DND-41 (cell line): Measurements from ENCODE around the gene UNCX.
"Not testable (repeated sequence)": the region's sequence is repeated elsewhere in the genome, so short reads cannot be mapped to it uniquely, and the experiment has no call there.

Experiments
- ATAC-seq: fragments of 200-7000 bp; cut with Tn5 transposase; 3 replicates; pipeline ENCODE4 v1.9.1; 2021; ENCODE audit warnings: low read depth; ENCODE audit not compliant: insufficient read depth
- DNase-seq: peaks from one replicate; pipeline ENCODE4 v3.0.0-alpha.2; 2020
- H2AFZ ChIP-seq: 2 replicates; pipeline ENCODE4 v1.6.0; 2012; ENCODE audit warnings: low read depth, low read length
- H3K27ac ChIP-seq: 2 replicates; pipeline ENCODE4 v1.5.1; 2012; ENCODE audit warnings: low read length, inconsistent platforms
- H3K27me3 ChIP-seq: fragments of 200-600 bp; sonication (generic); 2 replicates; pipeline ENCODE4 v1.6.0; 2012; ENCODE audit warnings: low read length, mild to moderate bottlenecking, inconsistent platforms; ENCODE audit not compliant: insufficient read depth, poor library complexity
- H3K36me3 ChIP-seq: 2 replicates; pipeline ENCODE4 v1.5.1; 2012; ENCODE audit warnings: low read length, inconsistent platforms; ENCODE audit not compliant: insufficient read depth
- H3K4me1 ChIP-seq: 2 replicates; pipeline ENCODE4 v1.5.1; 2012; ENCODE audit warnings: mild to moderate bottlenecking, low read length; ENCODE audit not compliant: insufficient read depth
- H3K4me2 ChIP-seq: 2 replicates; pipeline ENCODE4 v1.6.0; 2012; ENCODE audit warnings: mild to moderate bottlenecking, moderate library complexity, low read length, inconsistent platforms; ENCODE audit not compliant: insufficient read depth
- H3K4me3 ChIP-seq, 2 experiments: fragments of 200-600 bp in 1 of 2; shearing (Covaris generic) in 1 of 2; 2 replicates each; pipeline ENCODE4 v1.5.1; 2012 to 2016; ENCODE audit warnings: inconsistent platforms in 2 of 2, low read length in 2 of 2, mild to moderate bottlenecking in 2 of 2, low read depth in 1 of 2, moderate library complexity in 1 of 2
- H3K79me2 ChIP-seq: 2 replicates; pipeline ENCODE4 v1.6.0; 2012; ENCODE audit warnings: low read length, inconsistent platforms; ENCODE audit not compliant: insufficient read depth
- H3K9ac ChIP-seq: 2 replicates; pipeline ENCODE4 v1.6.0; 2012; ENCODE audit warnings: low read depth, mild to moderate bottlenecking, inconsistent platforms, low read length, moderate library complexity
- H3K9me3 ChIP-seq: 2 replicates; pipeline ENCODE4 v1.5.1; 2012; ENCODE audit warnings: low read length, moderate library complexity, mild to moderate bottlenecking, inconsistent platforms; ENCODE audit not compliant: insufficient read depth, severe bottlenecking
- H4K20me1 ChIP-seq: 2 replicates; pipeline ENCODE4 v1.6.0; 2012; ENCODE audit warnings: low read length; ENCODE audit not compliant: insufficient read depth
- EZH2 ChIP-seq: IDR thresholded peaks from 3 replicates; pipeline ENCODE4 v1.6.1; 2012; ENCODE audit warnings: borderline replicate concordance, low read depth, mild to moderate bottlenecking, moderate library complexity, low read length, inconsistent platforms; ENCODE audit not compliant: severe bottlenecking
- TF ChIP-seq, protein P1 (sequence below): IDR thresholded peaks from 2 replicates; pipeline ENCODE4 v1.5.1; 2012; ENCODE audit warnings: borderline replicate concordance, low read length, moderate library complexity, mild to moderate bottlenecking; ENCODE audit not compliant: poor library complexity, severe bottlenecking; ENCODE audit errors: extremely low read depth

UNCX gene

DNA sequence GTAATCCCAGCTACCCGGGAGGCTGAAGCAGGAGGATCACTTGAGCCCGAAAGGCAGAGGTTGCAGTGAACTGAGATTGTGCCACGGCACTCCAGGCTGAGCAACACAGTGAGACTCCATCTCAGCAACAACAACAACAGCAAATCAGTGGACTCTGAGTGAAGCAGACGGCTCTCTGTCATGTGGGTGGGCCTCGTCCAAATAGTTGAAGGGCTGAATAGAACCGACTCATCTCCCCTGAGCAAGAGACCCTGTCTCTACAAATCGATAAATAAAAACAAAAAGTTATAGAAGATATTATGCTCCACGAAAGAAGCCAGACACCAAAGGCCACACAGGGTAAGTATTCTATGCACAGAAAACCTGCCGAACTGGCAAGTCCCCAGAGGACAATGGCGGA, 45.9 kb downstream of the UNCX start:
- DNase-seq (no peak), ATAC-seq (no peak)
- Histone ChIP-seq H3K27me3 (no peaks in the 10 kb centered on the region), H3K4me2 (no peak overlapping the region), H3K9me3 (no peaks in the 10 kb centered on the region), H3K79me2 (no peaks in the 10 kb centered on the region), H3K27ac (no peak overlapping the region), H3K9ac (no peak overlapping the region), H4K20me1 (no peaks in the 10 kb centered on the region), H3K36me3 (no peaks in the 10 kb centered on the region), H3K4me1 (no peaks in the 10 kb centered on the region), H2AFZ (no peak overlapping the region), H3K4me3 (no peak overlapping the region)
- no peak for TF ChIP-seq EZH2
- TF ChIP-seq, protein P1, sequence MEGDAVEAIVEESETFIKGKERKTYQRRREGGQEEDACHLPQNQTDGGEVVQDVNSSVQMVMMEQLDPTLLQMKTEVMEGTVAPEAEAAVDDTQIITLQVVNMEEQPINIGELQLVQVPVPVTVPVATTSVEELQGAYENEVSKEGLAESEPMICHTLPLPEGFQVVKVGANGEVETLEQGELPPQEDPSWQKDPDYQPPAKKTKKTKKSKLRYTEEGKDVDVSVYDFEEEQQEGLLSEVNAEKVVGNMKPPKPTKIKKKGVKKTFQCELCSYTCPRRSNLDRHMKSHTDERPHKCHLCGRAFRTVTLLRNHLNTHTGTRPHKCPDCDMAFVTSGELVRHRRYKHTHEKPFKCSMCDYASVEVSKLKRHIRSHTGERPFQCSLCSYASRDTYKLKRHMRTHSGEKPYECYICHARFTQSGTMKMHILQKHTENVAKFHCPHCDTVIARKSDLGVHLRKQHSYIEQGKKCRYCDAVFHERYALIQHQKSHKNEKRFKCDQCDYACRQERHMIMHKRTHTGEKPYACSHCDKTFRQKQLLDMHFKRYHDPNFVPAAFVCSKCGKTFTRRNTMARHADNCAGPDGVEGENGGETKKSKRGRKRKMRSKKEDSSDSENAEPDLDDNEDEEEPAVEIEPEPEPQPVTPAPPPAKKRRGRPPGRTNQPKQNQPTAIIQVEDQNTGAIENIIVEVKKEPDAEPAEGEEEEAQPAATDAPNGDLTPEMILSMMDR, result no peak

DNA sequence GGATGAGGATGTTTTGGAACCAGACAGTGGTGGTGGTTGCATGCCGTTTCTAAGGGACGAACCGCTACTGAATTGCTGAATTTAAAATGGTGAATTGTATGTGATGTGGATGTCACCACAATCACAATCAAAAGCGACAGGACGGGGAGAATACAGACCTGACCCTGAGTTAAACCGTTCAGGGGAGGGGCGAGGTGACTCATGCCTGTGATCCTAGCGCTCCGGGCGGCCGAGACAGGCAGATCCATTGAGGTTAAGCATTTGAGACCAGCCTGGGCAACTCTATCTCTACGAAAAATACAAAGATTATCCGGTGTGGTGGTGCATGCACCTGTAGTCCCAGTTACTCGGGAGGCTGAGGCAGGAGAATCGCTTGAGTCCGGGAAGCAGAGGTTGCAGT, 46.4 kb downstream of the UNCX start:
- Histone ChIP-seq H3K79me2 (no peaks in the 10 kb centered on the region), H3K4me3 (no peak overlapping the region), H3K9me3 (no peaks in the 10 kb centered on the region), H3K27me3 (no peaks in the 10 kb centered on the region), H3K27ac (no peak overlapping the region), H3K4me2 (no peak overlapping the region), H2AFZ (no peak overlapping the region), H4K20me1 (no peaks in the 10 kb centered on the region), H3K9ac (no peak overlapping the region), H3K36me3 (no peaks in the 10 kb centered on the region), H3K4me1 (no peaks in the 10 kb centered on the region)
- ATAC-seq (no peak), DNase-seq (no peak)
- TF ChIP-seq, protein P1, result no peak
- no peak for TF ChIP-seq EZH2

DNA sequence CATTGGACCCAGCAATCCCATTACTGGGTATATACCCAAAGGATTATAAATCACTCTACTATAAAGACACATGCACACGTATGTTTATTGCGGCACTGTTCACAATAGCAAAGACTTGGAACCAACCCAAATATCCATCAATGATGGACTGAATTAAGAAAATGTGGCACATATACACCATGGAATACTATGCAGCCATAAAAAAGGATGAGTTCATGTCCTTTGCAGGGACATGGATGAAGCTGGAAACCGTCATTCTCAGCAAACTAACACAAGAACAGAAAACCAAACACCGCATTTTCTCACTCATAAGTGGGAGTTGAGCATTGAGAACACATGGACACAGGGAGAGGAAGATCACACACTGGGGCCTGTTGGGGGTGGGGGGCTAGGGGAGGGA, 47.2 kb downstream of the UNCX start:
- H3K36me3 ChIP-seq, DNase-seq, ATAC-seq, H3K79me2 ChIP-seq, H3K27ac ChIP-seq, H3K4me1 ChIP-seq, H3K27me3 ChIP-seq, H2AFZ ChIP-seq, H3K9ac ChIP-seq, H3K4me2 ChIP-seq, H4K20me1 ChIP-seq, H3K9me3 ChIP-seq, H3K4me3 ChIP-seq: not testable (repeated sequence)

DNA sequence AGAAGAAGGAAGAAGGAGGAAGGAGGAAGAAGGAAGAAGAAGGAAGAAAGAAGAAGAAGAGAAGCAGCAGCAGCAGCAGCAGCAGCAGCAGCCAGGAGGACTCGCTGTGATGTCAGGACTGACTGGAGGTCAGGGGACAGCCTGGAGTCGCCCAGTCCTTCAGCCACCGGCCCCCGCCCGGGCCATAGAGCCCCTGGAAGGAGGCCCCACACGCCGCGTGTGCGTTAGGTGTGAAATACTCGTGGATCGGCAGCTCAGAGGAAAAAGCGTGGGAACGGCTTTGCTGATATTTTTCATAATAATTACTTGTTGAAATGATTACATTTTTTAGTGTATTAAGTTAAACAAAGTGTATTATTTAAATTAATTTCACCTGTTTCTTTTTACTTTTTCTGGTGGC, 48.4 kb downstream of the UNCX start:
- Histone ChIP-seq H3K27me3 (no peaks in the 10 kb centered on the region), H3K36me3 (no peaks in the 10 kb centered on the region), H4K20me1 (no peaks in the 10 kb centered on the region), H3K9me3 (no peaks in the 10 kb centered on the region), H3K4me3 (no peak overlapping the region), H3K79me2 (no peaks in the 10 kb centered on the region), H3K4me2 (no peak overlapping the region), H3K4me1 (no peaks in the 10 kb centered on the region), H2AFZ (no peak overlapping the region), H3K9ac (no peak overlapping the region), H3K27ac (no peak overlapping the region)
- no peak for DNase-seq
- TF ChIP-seq EZH2, result no peak
- TF ChIP-seq, protein P1, result no peak
- ATAC-seq, result no peak
